ENCODE results near the gene USP6.
"Not testable (repeated sequence)": the region's sequence is repeated elsewhere in the genome, so short reads cannot be mapped to it uniquely, and the experiment has no call there.

DNA sequence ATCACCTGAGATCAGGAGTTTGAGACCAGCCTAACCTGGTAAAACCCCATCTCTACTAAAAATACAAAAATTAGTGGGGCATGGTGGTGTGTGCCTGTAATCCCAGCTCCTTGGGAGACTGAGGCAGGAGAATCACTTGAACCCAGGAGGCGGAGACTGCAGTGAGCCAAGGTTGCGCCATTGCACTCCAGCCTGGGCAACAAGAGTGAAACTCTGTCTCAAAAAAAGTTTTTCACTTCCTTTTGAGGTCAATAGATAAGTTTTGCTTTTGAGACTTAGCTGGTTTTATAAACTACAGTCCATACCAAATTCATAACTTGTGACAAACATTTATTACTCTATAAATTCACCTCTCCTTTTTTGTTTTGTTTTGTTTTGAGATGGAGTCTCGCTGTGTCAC, 46.0 kb downstream of the USP6 start:
- not testable (repeated sequence) for TF ChIP-seq RCOR1 (IDR thresholded peaks at IDR 0.05; ENCODE audit: insufficient replicate concordance, low read length); MXI1 (IDR thresholded peaks at IDR 0.05; ENCODE audit: borderline replicate concordance, low read depth, low read length); RFX5 (IDR thresholded peaks at IDR 0.05; ENCODE audit: low read depth, low read length); CEBPB (IDR thresholded peaks at IDR 0.05; ENCODE audit: low read depth, low read length); BHLHE40 (IDR thresholded peaks at IDR 0.05; ENCODE audit: low read depth, low read length); POLR2A (IDR thresholded peaks at IDR 0.05; ENCODE audit: low read depth, low read length)
- TF ChIP-seq, protein P1, sequence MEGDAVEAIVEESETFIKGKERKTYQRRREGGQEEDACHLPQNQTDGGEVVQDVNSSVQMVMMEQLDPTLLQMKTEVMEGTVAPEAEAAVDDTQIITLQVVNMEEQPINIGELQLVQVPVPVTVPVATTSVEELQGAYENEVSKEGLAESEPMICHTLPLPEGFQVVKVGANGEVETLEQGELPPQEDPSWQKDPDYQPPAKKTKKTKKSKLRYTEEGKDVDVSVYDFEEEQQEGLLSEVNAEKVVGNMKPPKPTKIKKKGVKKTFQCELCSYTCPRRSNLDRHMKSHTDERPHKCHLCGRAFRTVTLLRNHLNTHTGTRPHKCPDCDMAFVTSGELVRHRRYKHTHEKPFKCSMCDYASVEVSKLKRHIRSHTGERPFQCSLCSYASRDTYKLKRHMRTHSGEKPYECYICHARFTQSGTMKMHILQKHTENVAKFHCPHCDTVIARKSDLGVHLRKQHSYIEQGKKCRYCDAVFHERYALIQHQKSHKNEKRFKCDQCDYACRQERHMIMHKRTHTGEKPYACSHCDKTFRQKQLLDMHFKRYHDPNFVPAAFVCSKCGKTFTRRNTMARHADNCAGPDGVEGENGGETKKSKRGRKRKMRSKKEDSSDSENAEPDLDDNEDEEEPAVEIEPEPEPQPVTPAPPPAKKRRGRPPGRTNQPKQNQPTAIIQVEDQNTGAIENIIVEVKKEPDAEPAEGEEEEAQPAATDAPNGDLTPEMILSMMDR (conservative IDR thresholded peaks at IDR 0.05; ENCODE audit: low read depth, low read length) = not testable (repeated sequence)

Data from IMR-90 (cell line).